ENCODE data around the gene SLC27A5.
"Not testable (repeated sequence)": the region's sequence is repeated elsewhere in the genome, so short reads cannot be mapped to it uniquely, and the experiment has no call there.

The SLC27A5 gene

DNA sequence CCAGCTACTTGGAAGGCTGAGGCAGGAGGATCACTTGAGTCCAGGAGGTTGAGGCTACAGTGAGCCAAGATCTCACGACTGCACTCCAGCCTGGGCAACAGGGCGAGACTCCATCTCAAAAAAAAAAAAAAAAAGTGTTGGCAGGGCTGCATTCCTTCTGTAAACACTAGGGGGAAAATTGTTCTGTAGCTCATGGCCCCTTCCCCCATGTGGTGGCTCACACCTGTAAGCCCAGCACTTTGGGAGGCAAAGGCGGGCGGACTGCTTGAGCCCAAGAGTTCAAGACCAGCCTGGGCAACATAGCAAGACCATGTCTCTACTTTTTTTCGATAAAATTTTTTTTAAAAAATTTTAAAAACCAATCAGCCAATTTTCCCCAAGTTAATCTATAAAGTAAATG is 27.4 kb downstream of the SLC27A5 start:
- not testable (repeated sequence) for FAIRE-seq

DNA sequence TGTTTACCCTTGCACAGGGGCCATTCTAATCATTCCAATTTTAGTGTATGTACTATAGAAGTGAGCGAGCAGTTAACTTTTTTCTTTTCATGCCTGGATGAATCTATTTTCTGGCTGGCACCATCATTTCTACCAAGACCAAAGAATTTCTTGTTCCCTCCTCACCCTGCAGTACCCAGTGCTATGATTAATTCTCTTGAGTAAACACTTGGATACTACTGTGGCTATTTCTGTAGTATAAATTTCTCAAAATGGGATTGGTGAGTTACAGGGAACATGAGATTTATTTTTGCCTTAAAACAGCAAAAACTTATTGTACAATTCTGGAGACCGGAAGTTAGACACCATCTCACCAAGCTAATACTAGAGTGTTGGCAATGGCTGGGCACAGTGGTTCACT is 28.0 kb downstream of the SLC27A5 start:
- no peak for FAIRE-seq

DNA sequence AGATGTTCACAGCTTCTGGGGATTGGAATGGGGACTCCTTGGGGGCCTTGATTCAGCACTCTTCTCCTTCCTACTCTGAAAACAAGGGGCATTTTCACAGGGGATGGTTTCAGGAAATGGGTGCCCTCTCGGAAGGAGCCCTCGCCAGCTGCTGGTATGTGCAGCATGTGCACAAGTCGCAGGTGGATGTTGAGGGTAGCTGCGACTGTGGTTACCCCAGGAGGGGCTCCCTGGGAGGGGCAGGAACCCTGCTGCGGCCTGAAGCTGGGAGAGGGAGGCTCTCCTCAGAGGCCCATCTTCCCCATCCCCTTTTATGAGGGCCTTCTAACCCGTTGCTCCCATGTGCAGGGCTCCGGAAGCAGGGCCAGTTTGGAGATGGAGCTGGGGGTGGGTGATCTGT is 29.4 kb downstream of the SLC27A5 start:
- FAIRE-seq = no peak

DNA sequence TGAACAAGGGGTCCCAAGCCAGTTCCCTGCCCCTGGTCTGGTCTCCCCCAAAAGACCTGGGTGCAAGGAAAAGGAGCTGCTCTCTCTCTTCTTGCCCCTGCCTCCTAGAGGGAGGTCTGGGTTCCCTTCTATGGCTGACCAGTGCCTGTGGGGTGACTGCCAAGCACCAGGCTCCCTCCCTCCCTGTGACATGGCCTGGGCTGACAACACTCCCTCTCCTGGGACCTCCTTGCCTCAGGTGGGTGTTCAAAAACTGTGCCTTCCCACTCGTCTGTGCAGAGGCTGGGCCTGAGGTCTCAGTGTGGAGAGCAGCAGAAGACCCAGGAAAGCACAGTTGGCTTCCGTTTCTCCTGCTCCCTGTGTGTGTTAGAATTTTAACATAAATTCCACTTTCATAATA is 31.0 kb downstream of the SLC27A5 start:
- no peak for FAIRE-seq

DNA sequence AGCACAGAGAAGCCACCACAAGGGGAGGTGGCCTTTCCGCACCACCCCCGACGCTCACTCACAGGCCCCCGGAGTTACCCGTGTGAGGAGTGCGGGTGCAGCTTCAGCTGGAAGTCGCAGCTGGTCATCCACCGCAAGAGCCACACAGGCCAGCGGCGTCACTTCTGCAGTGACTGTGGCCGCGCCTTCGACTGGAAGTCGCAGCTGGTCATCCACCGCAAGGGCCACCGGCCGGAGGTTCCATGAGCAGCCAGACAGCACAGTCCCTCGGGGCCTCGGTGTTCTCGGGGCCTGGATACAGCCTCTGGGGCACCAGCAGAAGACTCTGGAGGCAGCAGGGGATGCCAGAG is 31.3 kb downstream of the SLC27A5 start:
- FAIRE-seq = no peak

DNA sequence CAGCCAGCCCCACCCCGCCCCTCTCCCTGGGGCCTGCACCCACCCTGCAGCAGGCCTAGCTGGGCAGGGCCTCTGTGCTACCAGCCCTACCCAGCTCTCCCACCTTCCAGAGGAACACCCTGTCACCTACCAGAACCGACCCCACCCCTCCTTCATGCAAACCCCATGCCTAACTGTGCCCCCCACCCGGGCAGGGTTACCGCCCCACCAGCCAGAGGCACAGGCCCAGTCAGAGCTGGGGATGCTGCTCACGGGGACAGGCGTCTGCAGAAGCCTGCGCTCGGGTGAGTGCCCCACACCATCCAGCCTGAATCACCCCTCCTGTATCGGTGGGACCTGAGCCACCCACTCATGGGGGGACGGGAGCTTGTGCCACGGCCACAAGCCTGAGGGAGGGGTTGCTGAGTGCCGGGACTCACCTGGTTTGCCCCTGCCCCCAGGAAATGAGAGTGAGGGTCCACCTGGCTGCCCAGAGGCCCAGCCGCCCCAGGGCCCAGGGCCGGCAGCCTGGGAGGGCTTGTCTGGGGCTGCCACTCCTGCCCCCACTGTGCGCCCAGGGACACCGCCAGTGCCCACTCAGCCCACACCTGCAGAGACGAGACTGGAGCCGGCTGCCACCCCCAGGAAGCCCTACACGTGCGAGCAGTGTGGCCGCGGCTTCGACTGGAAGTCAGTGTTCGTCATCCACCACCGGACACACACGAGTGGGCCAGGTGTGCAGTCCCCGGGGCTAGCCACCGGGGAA is 31.9 kb downstream of the SLC27A5 start:
- no peak for FAIRE-seq

DNA sequence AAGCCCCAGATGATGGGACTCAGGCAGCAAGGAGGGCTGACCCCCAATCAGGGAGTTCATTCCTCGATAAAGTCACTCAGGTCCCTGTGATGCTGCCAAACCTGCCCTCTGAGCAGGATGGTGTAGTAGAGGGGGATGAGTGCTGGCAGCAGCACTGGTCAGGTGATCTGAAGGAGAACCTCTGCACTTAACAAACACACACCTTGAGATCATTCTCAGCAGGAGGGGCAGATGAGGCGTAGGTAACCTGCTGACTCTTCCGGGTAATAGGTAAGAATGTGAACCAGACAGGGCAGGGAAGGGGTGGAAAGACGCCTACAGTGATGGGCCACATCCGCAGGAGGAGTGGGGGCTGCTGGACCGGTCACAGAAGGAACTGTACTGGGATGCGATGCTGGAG is 32.5 kb downstream of the SLC27A5 start:
- no peak for FAIRE-seq

DNA sequence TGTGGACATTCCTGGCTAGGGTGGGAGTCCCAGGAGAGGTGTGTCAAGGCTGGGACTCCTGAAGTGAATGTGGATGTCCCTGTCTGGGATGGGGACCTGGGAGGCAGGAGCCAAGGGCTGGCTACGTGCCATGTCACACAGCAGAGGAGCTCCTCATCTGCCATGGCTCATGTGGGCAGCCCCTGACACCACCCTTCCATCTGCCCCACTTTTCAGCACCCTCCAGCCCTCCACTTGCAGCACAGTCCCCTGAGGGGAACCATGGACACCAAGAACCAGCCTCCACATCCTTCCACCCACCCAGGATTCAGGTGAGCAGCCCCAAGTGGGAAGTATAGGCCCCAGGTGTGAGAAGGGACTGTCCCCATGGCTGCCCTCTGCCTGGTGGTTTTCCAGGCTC is 33.9 kb downstream of the SLC27A5 start:
- FAIRE-seq = no peak

DNA sequence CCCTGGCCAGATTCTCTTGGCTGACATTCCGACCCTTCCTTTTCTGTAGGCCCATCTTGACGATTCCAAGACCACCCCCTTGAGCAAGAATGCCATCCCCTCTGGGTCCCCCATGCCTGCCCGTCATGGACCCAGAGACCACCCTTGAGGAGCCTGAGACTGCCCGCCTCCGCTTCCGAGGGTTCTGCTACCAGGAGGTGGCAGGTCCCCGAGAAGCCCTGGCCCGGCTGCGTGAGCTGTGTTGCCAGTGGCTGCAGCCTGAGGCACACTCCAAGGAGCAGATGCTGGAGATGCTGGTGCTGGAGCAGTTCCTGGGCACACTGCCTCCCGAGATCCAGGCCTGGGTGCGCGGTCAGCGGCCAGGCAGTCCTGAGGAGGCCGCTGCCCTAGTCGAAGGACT is 34.7 kb downstream of the SLC27A5 start:
- FAIRE-seq = no peak

DNA sequence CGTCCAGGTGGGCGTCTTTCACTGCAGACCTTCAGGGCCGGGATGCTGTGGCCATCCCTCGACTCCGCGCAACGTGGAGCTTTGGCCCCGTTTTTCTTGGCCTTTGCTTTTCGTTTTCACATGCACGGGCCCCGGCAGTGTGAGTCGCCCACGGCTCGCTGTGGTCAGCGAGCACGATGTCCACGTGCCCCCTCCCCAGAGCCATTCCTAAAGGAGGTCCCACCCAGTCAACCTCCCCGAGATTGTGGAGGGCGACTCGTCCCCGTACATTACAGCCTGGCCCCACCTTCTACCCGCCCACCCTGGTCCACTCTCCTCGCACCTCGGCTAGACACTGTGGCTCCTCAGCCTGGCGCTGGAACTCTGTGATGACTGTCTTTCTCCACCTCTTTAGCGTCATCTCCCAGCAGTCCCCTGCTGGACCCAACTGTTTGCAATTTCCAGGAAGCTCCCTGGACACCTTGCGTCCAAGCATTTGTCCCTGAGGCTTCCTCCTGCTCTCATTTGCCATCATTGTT is 35.2 kb downstream of the SLC27A5 start:
- peak; percentile 33 for FAIRE-seq

DNA sequence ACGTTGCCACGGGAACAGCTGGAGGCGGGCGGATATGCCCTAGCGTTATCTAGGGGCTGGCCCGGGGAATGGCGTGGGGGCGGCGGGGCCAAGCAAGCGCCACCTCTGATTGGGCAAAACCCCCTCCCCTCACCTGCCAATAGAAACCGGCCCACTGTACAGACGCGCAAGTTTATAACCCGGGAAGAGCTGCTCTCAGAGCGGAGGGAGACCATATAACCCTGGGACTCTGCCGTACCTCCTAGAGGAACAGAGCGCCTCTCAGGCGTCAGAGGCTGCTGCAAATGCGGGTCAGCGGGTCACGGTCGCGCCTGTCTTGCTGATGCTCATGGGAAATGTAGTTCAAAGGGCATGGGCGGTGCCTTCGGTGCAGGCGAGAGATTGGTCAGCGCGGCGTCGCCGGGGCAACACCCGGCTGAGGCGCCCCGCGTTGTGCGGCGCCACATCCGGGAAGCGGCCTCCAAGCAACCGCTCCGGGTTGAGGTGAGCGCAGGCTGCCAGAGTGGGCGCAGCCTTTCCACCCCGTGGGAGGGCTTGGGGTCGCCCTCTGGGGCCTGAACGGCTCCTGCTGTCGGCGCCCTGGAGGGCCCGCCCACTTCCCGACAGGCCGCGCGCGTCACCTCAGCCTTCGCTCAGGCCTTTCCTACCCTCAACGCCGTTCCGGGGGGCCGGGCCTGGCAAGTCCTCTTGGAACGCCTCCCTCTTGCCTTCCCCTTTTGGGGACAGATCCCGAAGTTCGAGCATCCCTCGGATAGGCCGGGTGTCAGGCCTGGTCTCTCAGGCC is 35.9 kb downstream of the SLC27A5 start, which contains the start of gene ZNF446:
Gene ZNF446 (plus strand): TSS at position 639 of the 784 bp plus-strand sequence. CDS start 867 bp downstream, outside the sequence.
- peak; percentile 73 for FAIRE-seq

DNA sequence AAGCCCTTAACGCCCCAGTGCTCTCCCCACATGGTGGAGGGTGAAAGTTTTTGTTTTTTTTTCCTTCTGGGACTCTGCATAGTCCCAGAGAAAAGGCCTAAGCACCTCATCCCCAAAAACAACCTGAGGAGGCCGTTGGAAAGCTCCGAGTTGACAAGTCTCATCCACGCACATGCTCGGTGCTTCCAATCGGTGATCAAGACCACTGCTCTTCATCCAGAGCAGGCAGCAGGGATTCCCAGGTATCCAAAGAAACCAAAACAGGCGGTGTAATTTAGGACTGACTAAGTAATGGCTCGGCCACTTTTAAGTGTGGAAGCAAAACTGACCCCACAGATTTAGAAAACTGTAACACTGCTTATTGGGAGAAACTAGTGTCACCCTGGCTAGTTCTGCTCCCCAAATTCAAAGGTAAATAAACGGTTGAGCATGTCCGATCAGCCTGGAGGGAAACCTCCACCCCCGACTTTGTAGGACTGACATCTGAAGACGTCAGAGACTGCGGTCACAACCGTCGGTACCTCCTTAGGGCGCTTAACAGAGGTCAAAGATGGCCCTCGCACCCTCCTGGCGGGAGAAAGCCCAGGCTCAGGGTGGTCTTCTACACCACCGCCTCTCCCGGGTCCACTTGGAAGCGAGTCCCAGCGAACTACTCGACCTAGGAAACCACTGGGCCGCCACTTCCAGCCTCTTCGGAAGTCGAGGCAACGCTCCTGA is 36.6 kb downstream of the SLC27A5 start:
- no peak for FAIRE-seq

DNA sequence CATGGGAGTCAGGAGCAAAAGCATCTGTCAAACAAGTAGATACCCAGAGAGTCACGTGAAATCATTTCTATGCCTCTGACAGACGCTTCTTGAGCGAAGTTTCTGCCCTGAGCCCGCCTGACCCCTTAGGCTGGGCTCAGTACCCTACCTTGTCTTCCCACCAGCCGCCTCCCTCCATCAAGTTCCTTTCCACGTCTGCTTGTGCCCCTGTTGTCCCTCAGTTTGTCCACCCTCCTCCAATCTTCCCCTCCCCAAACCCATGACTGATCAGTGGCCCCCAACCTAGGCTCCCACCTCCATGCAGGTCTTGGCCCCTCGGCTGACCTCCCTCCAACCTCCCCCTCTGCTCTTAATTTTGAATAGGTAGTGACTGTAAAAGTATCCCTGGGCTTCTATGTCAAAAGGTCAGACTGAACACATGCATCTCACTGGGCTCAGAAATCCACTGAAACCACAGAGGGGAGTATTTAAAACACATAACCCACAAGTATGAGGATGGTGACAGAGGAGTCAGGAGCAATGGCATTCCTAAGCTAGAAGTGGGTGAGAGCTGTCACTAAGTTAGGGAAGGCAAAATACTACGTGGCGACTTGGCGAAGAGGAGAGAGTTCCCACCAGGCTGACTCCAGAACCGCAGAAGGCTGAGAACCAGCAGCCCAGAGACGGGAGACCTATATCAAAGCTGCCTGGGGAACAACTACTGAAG is 37.3 kb downstream of the SLC27A5 start:
- FAIRE-seq = no peak

DNA sequence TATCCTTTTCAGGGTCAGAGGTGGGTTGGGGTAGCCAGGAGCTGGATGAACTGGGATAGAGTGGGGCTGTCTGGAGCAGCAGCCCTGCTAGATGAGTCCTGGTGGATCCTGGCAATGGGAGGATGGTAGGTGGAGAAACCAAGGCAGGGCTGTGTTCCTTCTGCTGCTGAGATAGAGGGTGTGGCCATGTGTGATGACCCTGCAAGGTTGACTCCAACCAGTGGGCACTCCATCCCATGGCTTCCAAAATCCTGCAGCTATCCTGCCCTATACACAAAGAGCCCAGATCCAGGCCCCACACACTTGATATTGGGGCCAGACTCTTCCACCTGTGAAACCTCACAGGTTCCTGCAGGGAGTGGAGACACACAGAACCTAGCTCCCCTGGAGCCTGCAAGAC is 38.0 kb downstream of the SLC27A5 start:
- no peak for FAIRE-seq

DNA sequence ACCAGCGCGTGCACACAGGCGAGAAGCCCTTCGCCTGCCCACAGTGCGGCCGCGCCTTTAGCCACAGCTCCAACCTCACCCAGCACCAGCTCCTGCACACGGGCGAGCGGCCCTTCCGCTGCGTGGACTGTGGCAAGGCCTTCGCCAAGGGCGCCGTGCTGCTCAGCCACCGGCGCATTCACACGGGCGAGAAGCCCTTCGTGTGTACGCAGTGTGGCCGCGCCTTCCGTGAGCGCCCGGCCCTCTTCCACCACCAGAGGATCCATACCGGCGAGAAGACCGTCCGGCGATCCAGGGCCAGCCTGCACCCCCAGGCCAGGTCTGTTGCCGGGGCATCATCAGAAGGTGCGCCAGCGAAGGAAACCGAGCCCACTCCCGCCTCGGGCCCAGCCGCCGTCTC is 40.1 kb downstream of the SLC27A5 start:
- no peak for FAIRE-seq

DNA sequence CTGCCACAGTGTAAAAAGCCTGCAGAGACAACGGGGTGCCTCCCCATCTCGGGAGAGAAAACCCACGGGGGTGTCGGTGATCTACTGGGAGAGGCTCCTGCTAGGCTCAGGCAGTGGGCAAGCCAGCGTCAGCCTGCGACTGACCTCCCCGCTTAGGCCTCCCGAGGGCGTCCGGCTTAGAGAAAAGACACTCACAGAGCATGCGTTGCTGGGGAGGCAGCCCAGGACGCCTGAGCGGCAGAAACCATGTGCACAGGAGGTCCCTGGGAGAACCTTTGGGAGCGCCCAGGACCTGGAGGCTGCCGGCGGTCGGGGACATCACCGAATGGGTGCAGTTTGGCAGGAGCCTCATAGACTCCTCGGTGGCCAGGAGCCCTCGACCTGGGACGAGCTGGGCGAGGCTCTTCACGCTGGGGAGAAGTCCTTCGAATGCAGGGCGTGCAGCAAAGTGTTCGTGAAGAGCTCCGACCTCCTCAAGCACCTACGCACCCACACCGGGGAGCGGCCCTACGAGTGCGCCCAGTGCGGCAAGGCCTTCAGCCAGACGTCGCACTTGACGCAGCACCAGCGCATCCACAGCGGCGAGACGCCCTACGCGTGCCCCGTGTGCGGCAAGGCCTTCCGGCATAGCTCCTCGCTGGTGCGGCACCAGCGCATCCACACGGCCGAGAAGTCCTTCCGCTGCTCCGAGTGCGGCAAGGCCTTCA is 40.8 kb downstream of the SLC27A5 start:
- FAIRE-seq = not testable (repeated sequence)

DNA sequence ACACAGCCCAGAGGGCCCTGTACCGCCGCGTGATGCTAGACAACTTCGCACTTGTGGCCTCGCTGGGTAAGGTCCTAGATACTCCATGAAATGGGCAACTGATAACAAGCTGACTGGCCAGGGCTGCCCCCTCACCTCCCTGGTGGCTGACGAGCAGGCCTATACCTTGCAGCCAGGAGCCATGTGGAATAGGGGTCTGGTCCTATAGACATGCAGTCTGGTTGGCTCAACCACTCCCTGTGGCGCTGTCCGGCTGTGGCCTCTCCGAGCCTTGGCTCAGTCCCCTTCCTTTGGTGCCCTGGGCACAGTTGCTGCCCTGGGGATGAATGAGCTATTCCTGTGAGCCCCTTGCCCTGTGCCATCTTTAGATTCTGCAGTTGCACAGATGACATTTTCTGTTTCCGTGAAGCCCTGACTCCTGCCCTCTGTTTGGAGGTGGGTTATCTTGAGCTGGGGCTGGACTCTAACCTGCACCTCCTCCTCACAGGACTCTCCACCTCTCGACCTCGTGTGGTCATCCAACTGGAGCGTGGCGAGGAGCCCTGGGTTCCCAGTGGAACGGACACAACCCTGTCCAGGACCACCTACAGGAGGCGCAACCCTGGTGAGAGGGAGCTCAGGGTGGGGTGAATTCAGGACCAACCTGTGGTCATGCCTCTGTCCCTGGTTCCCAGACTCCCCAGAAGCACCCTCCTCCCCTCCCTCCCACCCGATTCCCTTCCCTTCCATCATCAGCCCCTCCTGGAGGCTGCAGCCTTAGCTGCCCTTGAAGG is 42.4 kb downstream of the SLC27A5 start:
- FAIRE-seq = no peak

DNA sequence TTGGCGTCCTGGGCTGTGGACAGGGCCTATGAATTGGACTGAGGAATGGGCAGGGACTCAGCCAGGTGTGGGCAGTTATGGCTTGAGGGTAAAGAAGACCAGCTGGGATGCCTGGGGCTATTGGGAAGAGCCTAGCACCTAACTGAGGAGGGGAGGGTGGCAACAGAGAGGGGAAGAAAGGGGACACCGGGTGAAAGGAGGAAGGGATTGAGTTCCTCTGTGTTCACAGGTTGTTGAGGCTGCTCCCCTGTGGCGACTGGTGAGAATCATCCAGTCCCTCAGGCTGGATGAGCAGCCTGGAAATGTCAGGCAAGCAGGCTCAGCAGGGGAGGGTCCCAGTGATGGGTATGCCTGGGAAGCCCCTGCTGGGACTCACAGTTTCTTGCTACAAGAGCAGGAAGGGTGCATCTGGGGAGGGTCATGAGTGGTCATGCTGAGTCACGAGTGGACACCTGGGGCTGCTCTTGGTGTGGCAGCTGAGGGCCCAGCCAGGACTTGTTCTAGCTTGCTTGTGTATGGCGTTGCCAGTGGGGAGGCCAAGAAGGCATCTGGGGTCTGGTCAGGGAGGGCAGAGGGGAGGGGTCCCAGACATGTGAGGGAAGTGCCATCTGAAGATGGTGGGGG is 43.5 kb downstream of the SLC27A5 start:
- FAIRE-seq = no peak

DNA sequence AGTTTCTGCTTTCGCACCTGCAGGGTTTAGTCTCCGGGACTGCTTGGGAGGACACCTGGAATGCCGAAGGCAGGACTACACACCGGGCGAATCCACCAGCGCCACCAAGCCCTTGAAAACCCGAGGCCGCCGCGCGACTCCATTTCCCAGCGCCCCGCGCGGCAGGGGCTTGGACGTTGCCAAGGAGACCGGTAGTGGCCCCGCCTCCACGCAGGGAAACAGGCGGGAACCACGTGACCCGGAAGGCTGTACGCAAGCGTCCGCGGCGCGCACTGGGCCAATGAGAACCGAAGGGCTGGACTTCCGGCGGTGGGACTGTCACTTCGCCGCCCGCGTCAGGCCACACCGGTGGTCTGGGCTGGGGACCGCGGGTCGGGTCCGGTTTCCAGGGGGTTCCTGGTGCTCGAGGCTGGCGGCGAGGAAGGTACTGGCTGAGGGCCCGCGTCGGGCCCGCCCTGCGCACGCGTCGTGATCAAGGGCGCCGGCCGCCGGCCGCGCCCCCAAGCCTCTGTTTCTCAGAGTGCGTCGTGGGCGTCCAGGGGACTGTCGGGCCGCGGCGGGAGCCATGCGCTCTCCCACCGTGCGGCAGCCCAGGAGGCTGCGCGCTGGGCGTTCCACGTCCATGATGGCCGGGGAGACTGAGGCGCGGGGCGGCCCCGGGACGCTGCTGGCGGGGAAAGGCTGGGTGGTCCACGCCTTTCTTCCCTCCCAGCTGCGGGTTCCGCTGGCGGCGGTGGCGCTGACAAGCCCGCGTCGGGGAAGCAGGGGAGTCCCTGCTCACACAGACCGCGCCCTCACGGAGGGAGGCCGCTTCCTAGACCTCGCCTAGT is 44.8 kb downstream of the SLC27A5 start, which contains the start of gene ZNF324:
Gene ZNF324 (plus strand): TSS at position 321 of the 830 bp plus-strand sequence. CDS start 2,106 bp downstream, outside the sequence.
- FAIRE-seq = no peak
